Measurements from ENCODE around the gene PSORS1C1. TPM values are rescaled to one million over a fixed set of nuclear protein-coding genes. Genes with fewer than 3 reads are reported as not detected.

The PSORS1C1 gene
- total and polyA plus RNA-seq, 7 experiments from 2014 or later, result not detected

- Mint-ChIP-seq H3K4me3 (no peak overlapping the region), H3K27ac (no peak overlapping the region), H3K4me1 (peaks cover 0 to 7% (median under 1%) of the 10 kb centered on the region in 7 donors), H3K27me3 (no peaks in the 10 kb centered on the region), H3K9me3 (no peaks in the 10 kb centered on the region), H3K36me3 (no peaks in the 10 kb centered on the region)
- CTCF ChIA-PET, result no interaction called here
- DNase-seq (no peak), ATAC-seq (no peak)
- Histone ChIP-seq H3K4me1 (ENCODE audit: control insufficient read depth in 2 of 2, insufficient read depth in 2 of 2, low read length in 2 of 2) (peaks cover 0 to under 1% of the 10 kb centered on the region in 2 donors), H3K27ac (ENCODE audit: low read depth, low read length) (no peak overlapping the region), H3K36me3 (ENCODE audit: control insufficient read depth in 2 of 3, insufficient read depth in 3 of 3, low read length in 3 of 3) (no peaks in the 10 kb centered on the region), H3K9me3 (ENCODE audit: control insufficient read depth in 2 of 3, low read length in 3 of 3) (no peaks in the 10 kb centered on the region), H3K27me3 (ENCODE audit: control insufficient read depth in 2 of 2, insufficient read depth in 2 of 2, low read length in 2 of 2) (no peaks in the 10 kb centered on the region), H3K4me3 (ENCODE audit: low read length) (no peak overlapping the region)
- POLR2A ChIA-PET, result no interaction called here
- intact Hi-C loops (cut with micrococcal nuclease), result no loop called here
These were observed 58.8 kb downstream of the PSORS1C1 start for GRCh38 chr6:31173406-31173805.

DNA sequence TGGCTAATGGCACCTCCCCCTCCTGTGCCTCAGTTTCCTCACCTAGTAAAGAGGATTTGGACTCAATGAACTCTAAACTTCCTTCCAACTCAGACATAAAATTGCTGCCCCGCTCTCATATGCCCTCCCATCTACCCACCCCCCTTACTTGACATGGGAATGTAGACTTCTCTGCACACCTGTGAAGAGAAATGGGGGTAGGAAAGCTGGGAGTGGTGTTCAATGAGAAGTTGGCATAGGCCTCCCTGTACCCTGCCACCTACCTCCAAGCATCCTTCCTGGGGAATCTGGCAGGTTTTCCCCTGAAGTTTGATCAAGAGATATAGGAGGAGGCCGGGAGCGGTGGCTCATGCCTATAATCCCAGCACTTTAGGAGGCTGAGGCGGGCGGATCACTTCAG is 59.8 kb downstream of the PSORS1C1 start:
- Histone ChIP-seq H3K4me1 (ENCODE audit: control insufficient read depth in 2 of 2, insufficient read depth in 2 of 2, low read length in 2 of 2) (peaks cover 0 to 4% of the 10 kb centered on the region in 2 donors), H3K27me3 (ENCODE audit: control insufficient read depth in 2 of 2, insufficient read depth in 2 of 2, low read length in 2 of 2) (no peaks in the 10 kb centered on the region), H3K4me3 (ENCODE audit: low read length) (no peak overlapping the region), H3K27ac (ENCODE audit: low read depth, low read length) (no peak overlapping the region), H3K9me3 (ENCODE audit: control insufficient read depth in 2 of 3, low read length in 3 of 3) (no peaks in the 10 kb centered on the region), H3K36me3 (ENCODE audit: control insufficient read depth in 2 of 3, insufficient read depth in 3 of 3, low read length in 3 of 3) (no peaks in the 10 kb centered on the region)
- no peak for DNase-seq
- H3K4me3 Mint-ChIP-seq, result no peak overlapping the region
- H3K9me3 Mint-ChIP-seq, result peaks cover 0 to 1% (median 0%) of the 10 kb centered on the region in 11 donors
- no peak overlapping the region for H3K27ac Mint-ChIP-seq
- no peaks in the 10 kb centered on the region for H3K36me3 Mint-ChIP-seq
- no peaks in the 10 kb centered on the region for H3K27me3 Mint-ChIP-seq
- ChIA-PET POLR2A (no interaction called here), CTCF (no interaction called here)
- no peak for ATAC-seq
- peaks cover 0 to 15% (median 6%) of the 10 kb centered on the region in 7 donors for H3K4me1 Mint-ChIP-seq
- intact Hi-C loops (cut with micrococcal nuclease), result no loop called here

- POLR2A ChIA-PET, result interaction anchor here (0.6 to 0.7 kb wide), 2 partner anchors 50 to 1047 kb away, joined by 3 read pairs; no protein-coding TSS in a partner anchor
- Histone ChIP-seq H3K4me1 (ENCODE audit: control insufficient read depth in 2 of 2, insufficient read depth in 2 of 2, low read length in 2 of 2) (peaks cover 0 to 4% of the 10 kb centered on the region in 2 donors), H3K27ac (ENCODE audit: low read depth, low read length) (no peak overlapping the region), H3K4me3 (ENCODE audit: low read length) (no peak overlapping the region), H3K36me3 (ENCODE audit: control insufficient read depth in 2 of 3, insufficient read depth in 3 of 3, low read length in 3 of 3) (no peaks in the 10 kb centered on the region), H3K9me3 (ENCODE audit: control insufficient read depth in 2 of 3, low read length in 3 of 3) (no peaks in the 10 kb centered on the region), H3K27me3 (ENCODE audit: control insufficient read depth in 2 of 2, insufficient read depth in 2 of 2, low read length in 2 of 2) (no peaks in the 10 kb centered on the region)
- intact Hi-C loops (cut with micrococcal nuclease), result no loop called here
- Mint-ChIP-seq H3K4me1 (peaks cover 0 to 15% (median 8%) of the 10 kb centered on the region in 7 donors), H3K36me3 (no peaks in the 10 kb centered on the region), H3K9me3 (peaks cover 0 to 1% (median 0%) of the 10 kb centered on the region in 11 donors), H3K27ac (peak overlapping the region in 1 of 9 donors; percentile 16), H3K27me3 (no peaks in the 10 kb centered on the region), H3K4me3 (peak overlapping the region in 1 of 10 donors; percentile 25)
- ATAC-seq (no peak), DNase-seq (no peak)
- CTCF ChIA-PET, result no interaction called here
These were observed 61.4 kb downstream of the PSORS1C1 start for GRCh38 chr6:31175971-31176370.

GRCh38 chr6:31178143-31179041 is 63.8 kb downstream of the PSORS1C1 start:
- ATAC-seq (no peak), DNase-seq (no peak)
- Mint-ChIP-seq H3K27me3 (no peaks in the 10 kb centered on the region), H3K4me1 (peaks cover 0 to 15% (median 8%) of the 10 kb centered on the region in 7 donors), H3K27ac (no peak overlapping the region), H3K4me3 (no peak overlapping the region), H3K9me3 (peaks cover 0 to 1% (median 0%) of the 10 kb centered on the region in 11 donors), H3K36me3 (no peaks in the 10 kb centered on the region)
- Histone ChIP-seq H3K27me3 (ENCODE audit: control insufficient read depth in 2 of 2, insufficient read depth in 2 of 2, low read length in 2 of 2) (no peaks in the 10 kb centered on the region), H3K9me3 (ENCODE audit: control insufficient read depth in 2 of 3, low read length in 3 of 3) (no peaks in the 10 kb centered on the region), H3K27ac (ENCODE audit: low read depth, low read length) (no peak overlapping the region), H3K36me3 (ENCODE audit: control insufficient read depth in 2 of 3, insufficient read depth in 3 of 3, low read length in 3 of 3) (no peaks in the 10 kb centered on the region), H3K4me3 (ENCODE audit: low read length) (no peak overlapping the region), H3K4me1 (ENCODE audit: control insufficient read depth in 2 of 2, insufficient read depth in 2 of 2, low read length in 2 of 2) (peaks cover 0 to 4% of the 10 kb centered on the region in 2 donors)
- ChIA-PET POLR2A (no interaction called here), CTCF (no interaction called here)
- intact Hi-C loops (cut with micrococcal nuclease), result no loop called here

DNA sequence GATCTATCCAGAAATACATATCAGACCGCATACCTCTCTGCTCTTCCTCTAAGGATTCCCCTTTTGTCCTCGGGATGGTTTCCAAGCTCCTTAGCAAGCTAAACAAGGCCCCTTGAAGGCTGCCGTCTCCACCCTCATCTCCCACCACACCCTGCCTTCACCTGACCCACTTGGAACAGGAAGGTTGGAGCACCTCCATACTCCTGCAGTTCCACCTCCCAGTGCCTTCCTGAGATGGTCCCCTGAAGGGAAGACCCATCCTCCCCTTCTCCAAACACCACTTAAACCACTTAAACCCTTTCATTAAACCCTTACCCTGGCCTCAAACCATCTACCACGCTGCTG is 64.4 kb downstream of the PSORS1C1 start:
- POLR2A ChIA-PET, result no interaction called here
- CTCF ChIA-PET, result no interaction called here
- no peaks in the 10 kb centered on the region for H3K36me3 Mint-ChIP-seq
- Histone ChIP-seq H3K4me1 (ENCODE audit: control insufficient read depth in 2 of 2, insufficient read depth in 2 of 2, low read length in 2 of 2) (peaks cover 0 to 4% of the 10 kb centered on the region in 2 donors), H3K9me3 (ENCODE audit: control insufficient read depth in 2 of 3, low read length in 3 of 3) (no peaks in the 10 kb centered on the region), H3K27ac (ENCODE audit: low read depth, low read length) (no peak overlapping the region), H3K27me3 (ENCODE audit: control insufficient read depth in 2 of 2, insufficient read depth in 2 of 2, low read length in 2 of 2) (no peaks in the 10 kb centered on the region), H3K36me3 (ENCODE audit: control insufficient read depth in 2 of 3, insufficient read depth in 3 of 3, low read length in 3 of 3) (no peaks in the 10 kb centered on the region), H3K4me3 (ENCODE audit: low read length) (no peak overlapping the region)
- H3K27me3 Mint-ChIP-seq, result no peaks in the 10 kb centered on the region
- DNase-seq (no peak), ATAC-seq (no peak)
- H3K4me1 Mint-ChIP-seq, result peaks cover 0 to 15% (median 8%) of the 10 kb centered on the region in 7 donors
- intact Hi-C loops (cut with micrococcal nuclease), result no loop called here
- H3K27ac Mint-ChIP-seq, result no peak overlapping the region
- no peak overlapping the region for H3K4me3 Mint-ChIP-seq
- H3K9me3 Mint-ChIP-seq, result peaks cover 0 to 1% (median 0%) of the 10 kb centered on the region in 11 donors

GRCh38 chr6:31179896-31180295 is 65.3 kb downstream of the PSORS1C1 start:
- ChIA-PET CTCF (no interaction called here), POLR2A (no interaction called here)
- Histone ChIP-seq H3K9me3 (ENCODE audit: control insufficient read depth in 2 of 3, low read length in 3 of 3) (no peaks in the 10 kb centered on the region), H3K36me3 (ENCODE audit: control insufficient read depth in 2 of 3, insufficient read depth in 3 of 3, low read length in 3 of 3) (no peaks in the 10 kb centered on the region), H3K4me3 (ENCODE audit: low read length) (no peak overlapping the region), H3K4me1 (ENCODE audit: control insufficient read depth in 2 of 2, insufficient read depth in 2 of 2, low read length in 2 of 2) (peaks cover 0 to 4% of the 10 kb centered on the region in 2 donors), H3K27ac (ENCODE audit: low read depth, low read length) (peak overlapping the region; percentile 63), H3K27me3 (ENCODE audit: control insufficient read depth in 2 of 2, insufficient read depth in 2 of 2, low read length in 2 of 2) (no peaks in the 10 kb centered on the region)
- H3K4me1 Mint-ChIP-seq, result peaks cover 0 to 15% (median 8%) of the 10 kb centered on the region in 7 donors
- H3K27me3 Mint-ChIP-seq, result no peaks in the 10 kb centered on the region
- intact Hi-C loops (cut with micrococcal nuclease), result loop anchor here in 1 of 2 donors (1.0 kb wide), 1 partner anchor 22 kb away; the partner anchor contains the start of gene TCF19
- no peak for DNase-seq
- ATAC-seq, result no peak
- H3K36me3 Mint-ChIP-seq, result no peaks in the 10 kb centered on the region
- no peak overlapping the region for H3K27ac Mint-ChIP-seq
- H3K9me3 Mint-ChIP-seq, result peaks cover 0 to 1% (median 0%) of the 10 kb centered on the region in 11 donors
- peak overlapping the region in 7 of 10 donors; percentile 75 to 92 (median 86) for H3K4me3 Mint-ChIP-seq

Measured in naive thymus-derived CD4-positive, alpha-beta T cell (primary cell).